B cell (primary cell): Measurements from ENCODE around the gene ERN1. TPM values are rescaled to one million over a fixed set of nuclear protein-coding genes. Genes with fewer than 3 reads are reported as not detected.

Experiments used
- ATAC-seq: fragments of 200-7000 bp; cut with Tn5 transposase; one replicate; pipeline ENCODE4 v1.10.0; 2021; ENCODE audit warnings: low read depth, mild to moderate bottlenecking, moderate number of reproducible peaks, moderate library complexity
- CTCF ChIA-PET: fragments of 350-600 bp; sonication (Branson Sonifier 250); formaldehyde crosslinking; loops from one replicate; lab custom pipeline; 2021; ENCODE audit warnings: antibody characterized with exemption, inconsistent platforms; lab: Charles Lee
- POLR2A ChIA-PET: fragments of 350-600 bp; sonication (Branson Sonifier 250); formaldehyde crosslinking; loops from one replicate; lab custom pipeline; 2021; ENCODE audit warnings: antibody characterized with exemption; lab: Charles Lee
- DNase-seq: peaks from one replicate; pipeline ENCODE4 v3.0.0; 2013
- H2AFZ ChIP-seq: 2 replicates; pipeline ENCODE4 v1.6.1; 2012; ENCODE audit warnings: mild to moderate bottlenecking, low read depth, low read length; ENCODE audit not compliant: insufficient read depth, poor library complexity, severe bottlenecking
- H3K27ac ChIP-seq, 2 donors: 1 replicate in 1 of 2; 2 replicates in 1 of 2; pipeline ENCODE4 v1.5.1; 2012 to 2013; ENCODE audit warnings: low read length in 2 of 2, mild to moderate bottlenecking in 2 of 2, moderate library complexity in 1 of 2
- H3K27me3 ChIP-seq, 4 experiments: fragments of 200-600 bp in 1 of 4; sonication (generic) in 1 of 4; replicated peaks in 1 of 4; 1 replicate in 2 of 4; 2 replicates in 2 of 4; pipeline versions ENCODE4 v1.6.1 to v1.7.0; 2013 to 2016; ENCODE audit warnings: low read length in 3 of 4, mild to moderate bottlenecking in 2 of 4, mixed read lengths in 1 of 4, moderate library complexity in 1 of 4; ENCODE audit not compliant: insufficient read depth in 4 of 4, control insufficient read depth in 3 of 4; ENCODE audit errors: control extremely low read depth in 1 of 4
- H3K36me3 ChIP-seq, 2 experiments: replicated peaks in 1 of 2; 1 replicate in 1 of 2; 2 replicates in 1 of 2; pipeline versions ENCODE4 v1.6.1 to v1.7.1; 2013; ENCODE audit warnings: low read length in 1 of 2; ENCODE audit not compliant: insufficient read depth in 2 of 2, control insufficient read depth in 1 of 2; ENCODE audit errors: control extremely low read depth in 1 of 2, extremely low read depth in 1 of 2
- H3K4me1 ChIP-seq, 2 donors: fragments of 200-600 bp in 1 of 2; sonication (generic) in 1 of 2; 1 replicate in 1 of 2; 2 replicates in 1 of 2; pipeline versions ENCODE4 v1.5.1 to v1.6.1; 2013 to 2017; ENCODE audit warnings: low read length in 2 of 2; ENCODE audit not compliant: control insufficient read depth in 2 of 2, insufficient read depth in 2 of 2
- H3K4me2 ChIP-seq: replicated peaks from 2 replicates; pipeline ENCODE3; 2012; ENCODE audit warnings: mild to moderate bottlenecking, low read depth, low read length; ENCODE audit not compliant: poor library complexity, severe bottlenecking
- H3K4me3 ChIP-seq, 5 experiments: fragments of 200-600 bp in 1 of 5; sonication (generic) in 1 of 5; 1 replicate in 3 of 5; 2 replicates in 2 of 5; pipeline versions ENCODE4 v1.5.1 to v1.7.0; 2011 to 2016; ENCODE audit warnings: low read length in 4 of 5, mild to moderate bottlenecking in 4 of 5, low read depth in 2 of 5, control low read depth in 1 of 5, moderate library complexity in 1 of 5; ENCODE audit not compliant: insufficient read depth in 1 of 5; ENCODE audit errors: control extremely low read depth in 1 of 5, extremely low read depth in 1 of 5
- H3K79me2 ChIP-seq: fragments of 200-600 bp; sonication (generic); one replicate; pipeline ENCODE4 v1.6.0; 2016; ENCODE audit warnings: low read length; ENCODE audit not compliant: control insufficient read depth, insufficient read depth
- H3K9ac ChIP-seq: fragments of 200-600 bp; sonication (generic); 2 replicates; pipeline ENCODE4 v1.6.1; 2017; ENCODE audit warnings: mild to moderate bottlenecking, low read length, moderate library complexity
- H3K9me3 ChIP-seq, 3 donors: one replicate each; pipeline versions ENCODE4 v1.6.1 to v1.7.1; 2013; ENCODE audit warnings: low read length in 2 of 3; ENCODE audit not compliant: control insufficient read depth in 2 of 3, insufficient read depth in 1 of 3; ENCODE audit errors: control extremely low read depth in 1 of 3
- H4K20me1 ChIP-seq: 2 replicates; pipeline ENCODE4 v1.6.0; 2012; ENCODE audit warnings: mild to moderate bottlenecking, low read length; ENCODE audit not compliant: insufficient read depth, control insufficient read depth, poor library complexity, severe bottlenecking
- H3K27ac Mint-ChIP-seq: one replicate; pipeline ENCODE4 v1.8.0; 2021; ENCODE audit warnings: mixed read lengths
- H3K27me3 Mint-ChIP-seq: one replicate; pipeline ENCODE4 v1.8.0; 2021; ENCODE audit warnings: mixed read lengths
- H3K4me1 Mint-ChIP-seq: one replicate; pipeline ENCODE4 v1.8.0; 2021; ENCODE audit warnings: mixed read lengths
- H3K4me3 Mint-ChIP-seq: one replicate; pipeline ENCODE4 v1.8.0; 2021; ENCODE audit warnings: mixed read lengths
- H3K9me3 Mint-ChIP-seq: one replicate; pipeline ENCODE4 v1.8.0; 2022; ENCODE audit warnings: mixed read lengths; ENCODE audit not compliant: insufficient read depth
- EZH2 ChIP-seq: IDR thresholded peaks from 2 replicates; pipeline ENCODE4 v1.6.1; 2012; ENCODE audit warnings: borderline replicate concordance, low read depth, mild to moderate bottlenecking, moderate library complexity, low read length; ENCODE audit not compliant: insufficient read depth, poor library complexity, severe bottlenecking
- WGBS: methylation state at CpG from one replicate; pipeline ENCODE4 v1.1.5; 2013; ENCODE audit warnings: missing lambda C conversion rate; ENCODE audit not compliant: insufficient coverage; 5-methylcytosine and 5-hydroxymethylcytosine counted together
- intact Hi-C: fragments of 100-400 bp; cut with micrococcal nuclease; formaldehyde crosslinking; loops from one replicate; pipeline ENCODE4 v1.10.0; 2022
- polyA plus RNA-seq: library from polyadenylated mRNA; depleted of rRNA; stranded (reverse); fragments of >200 nt; gene quantifications from 2 replicates; pipeline ENCODE4 v1.2.3, GENCODE V29; 2012
- total RNA-seq, 2 donors: library from RNA; stranded (reverse); fragments of 120-200 nt in 1 of 2; gene quantifications; 1 replicate in 1 of 2; 2 replicates in 1 of 2; pipeline versions ENCODE4 v1.2.3 to v1.2.4, GENCODE V29; 2013 to 2022
- TF ChIP-seq, protein P1 (sequence below): fragments of 200-600 bp; IDR thresholded peaks from one replicate; pipeline ENCODE4 v1.8.0; 2022; ENCODE audit warnings: antibody characterized with exemption, mild to moderate bottlenecking

The ERN1 gene
- total and polyA plus RNA-seq, 2 donors (not counting 1 experiment from before 2014, with no cell fraction given) = 7.0 to 19.4 TPM

DNA sequence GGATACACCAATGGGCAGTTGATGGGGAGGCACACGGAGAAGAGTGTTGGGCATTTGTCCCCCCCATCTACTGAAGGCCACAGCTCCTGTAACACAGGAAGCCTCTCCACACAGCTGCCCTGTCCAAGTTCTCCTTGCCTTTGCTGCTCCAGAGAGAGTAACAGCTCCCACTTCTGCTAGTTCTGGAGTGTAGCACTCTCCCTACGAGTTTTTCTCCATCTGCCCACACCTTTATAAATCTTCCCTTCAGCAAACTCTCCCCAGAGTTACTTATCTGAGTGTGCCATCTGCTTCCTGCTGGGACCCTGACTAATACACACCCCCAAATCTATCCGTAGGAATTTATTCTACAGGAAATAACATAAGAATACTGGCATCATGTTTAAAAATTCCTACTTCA, 42.6 kb upstream of the ERN1 start:
- H3K27ac Mint-ChIP-seq = no peak overlapping the region
- intact Hi-C loops = no loop called here

DNA sequence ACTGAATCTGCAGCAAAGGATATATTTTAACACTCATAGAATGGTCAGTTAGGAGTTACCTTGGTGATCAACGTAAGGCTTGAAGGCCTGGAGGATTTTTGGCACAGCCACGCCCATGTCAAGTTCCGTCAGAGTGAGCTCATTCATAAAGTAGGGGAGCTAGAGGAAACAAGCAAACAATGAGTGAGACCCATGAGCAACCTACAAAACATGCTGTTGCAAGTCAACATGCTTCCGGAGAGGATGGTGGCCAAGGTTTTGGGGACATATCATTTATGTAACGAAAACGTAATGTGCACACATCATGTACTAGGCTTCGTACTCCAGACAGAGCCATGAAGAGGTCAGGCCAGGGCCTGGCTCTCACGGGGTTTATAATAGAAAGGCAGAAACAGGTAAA, 41.1 kb upstream of the ERN1 start:
- no peaks in the 10 kb centered on the region for H3K9me3 Mint-ChIP-seq
- ChIA-PET CTCF (no interaction called here), POLR2A (no interaction called here)
- H3K9me3 ChIP-seq = no peaks in the 10 kb centered on the region
- H2AFZ ChIP-seq = no peak overlapping the region
- TF ChIP-seq, protein P1, sequence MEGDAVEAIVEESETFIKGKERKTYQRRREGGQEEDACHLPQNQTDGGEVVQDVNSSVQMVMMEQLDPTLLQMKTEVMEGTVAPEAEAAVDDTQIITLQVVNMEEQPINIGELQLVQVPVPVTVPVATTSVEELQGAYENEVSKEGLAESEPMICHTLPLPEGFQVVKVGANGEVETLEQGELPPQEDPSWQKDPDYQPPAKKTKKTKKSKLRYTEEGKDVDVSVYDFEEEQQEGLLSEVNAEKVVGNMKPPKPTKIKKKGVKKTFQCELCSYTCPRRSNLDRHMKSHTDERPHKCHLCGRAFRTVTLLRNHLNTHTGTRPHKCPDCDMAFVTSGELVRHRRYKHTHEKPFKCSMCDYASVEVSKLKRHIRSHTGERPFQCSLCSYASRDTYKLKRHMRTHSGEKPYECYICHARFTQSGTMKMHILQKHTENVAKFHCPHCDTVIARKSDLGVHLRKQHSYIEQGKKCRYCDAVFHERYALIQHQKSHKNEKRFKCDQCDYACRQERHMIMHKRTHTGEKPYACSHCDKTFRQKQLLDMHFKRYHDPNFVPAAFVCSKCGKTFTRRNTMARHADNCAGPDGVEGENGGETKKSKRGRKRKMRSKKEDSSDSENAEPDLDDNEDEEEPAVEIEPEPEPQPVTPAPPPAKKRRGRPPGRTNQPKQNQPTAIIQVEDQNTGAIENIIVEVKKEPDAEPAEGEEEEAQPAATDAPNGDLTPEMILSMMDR = no peak
- TF ChIP-seq EZH2 = no peak
- no peak overlapping the region for H3K27ac ChIP-seq
- no peak overlapping the region for H3K9ac ChIP-seq
- H3K36me3 ChIP-seq = peaks cover 0 to 11% of the 10 kb centered on the region in 2 experiments
- H3K4me2 ChIP-seq = no peak overlapping the region
- intact Hi-C loops = no loop called here
- 100% methylated on average over 6 of the region's 8 CpGs for WGBS
- H3K27me3 ChIP-seq = no peaks in the 10 kb centered on the region
- H3K79me2 ChIP-seq = no peaks in the 10 kb centered on the region
- H3K4me3 ChIP-seq = no peak overlapping the region
- H4K20me1 ChIP-seq = no peaks in the 10 kb centered on the region
- H3K27me3 Mint-ChIP-seq = no peaks in the 10 kb centered on the region
- H3K4me1 ChIP-seq = no peaks in the 10 kb centered on the region
- ATAC-seq = no peak
- no peaks in the 10 kb centered on the region for H3K4me1 Mint-ChIP-seq
- no peak for DNase-seq
- no peak overlapping the region for H3K27ac Mint-ChIP-seq
- no peak overlapping the region for H3K4me3 Mint-ChIP-seq

More for the DNA sequence above, 42.6 kb upstream of the ERN1 start:
- Histone ChIP-seq H3K4me1 (no peaks in the 10 kb centered on the region), H3K36me3 (peaks cover 0 to 17% of the 10 kb centered on the region in 2 experiments), H3K27me3 (no peaks in the 10 kb centered on the region), H3K4me2 (no peak overlapping the region), H3K9me3 (no peaks in the 10 kb centered on the region), H3K4me3 (no peak overlapping the region), H2AFZ (no peak overlapping the region), H3K27ac (no peak overlapping the region), H3K79me2 (no peaks in the 10 kb centered on the region), H3K9ac (no peak overlapping the region), H4K20me1 (no peaks in the 10 kb centered on the region)
- no peaks in the 10 kb centered on the region for H3K4me1 Mint-ChIP-seq
- ChIA-PET POLR2A (no interaction called here), CTCF (interaction anchor here (1.1 kb wide), 1 partner anchor 23 kb away, joined by 3 read pairs; no protein-coding TSS in a partner anchor)
- H3K4me3 Mint-ChIP-seq = no peak overlapping the region
- WGBS = 54% methylated on average over 2 of the region's 3 CpGs
- ATAC-seq = no peak
- no peaks in the 10 kb centered on the region for H3K27me3 Mint-ChIP-seq
- DNase-seq = no peak
- no peaks in the 10 kb centered on the region for H3K9me3 Mint-ChIP-seq
- TF ChIP-seq, protein P1 = no peak
- no peak for TF ChIP-seq EZH2
